Glutamatergic neuron (in vitro differentiated cells): ENCODE measurements around the gene AFG3L2. TPM values are rescaled to one million over a fixed set of nuclear protein-coding genes. Genes with fewer than 3 reads are reported as not detected.

ENCODE experiments used
- DNase-seq: peaks from one replicate; pipeline ENCODE4 v3.0.0; 2022
- H3K27ac Mint-ChIP-seq: one replicate; pipeline ENCODE4 v1.8.0; 2020; ENCODE audit warnings: mild to moderate bottlenecking, mixed read lengths, inconsistent platforms; ENCODE audit not compliant: unreplicated experiment
- H3K27me3 Mint-ChIP-seq: one replicate; pipeline ENCODE4 v1.8.0; 2020; ENCODE audit warnings: mild to moderate bottlenecking, moderate library complexity, mixed read lengths, inconsistent platforms; ENCODE audit not compliant: unreplicated experiment
- H3K36me3 Mint-ChIP-seq: one replicate; pipeline ENCODE4 v1.8.0; 2020; ENCODE audit warnings: mild to moderate bottlenecking, mixed read lengths, inconsistent platforms; ENCODE audit not compliant: unreplicated experiment
- H3K4me1 Mint-ChIP-seq: one replicate; pipeline ENCODE4 v1.8.0; 2020; ENCODE audit warnings: mild to moderate bottlenecking, low read depth, mixed read lengths, inconsistent platforms; ENCODE audit not compliant: unreplicated experiment
- H3K4me3 Mint-ChIP-seq: one replicate; pipeline ENCODE4 v1.8.0; 2020; ENCODE audit warnings: mild to moderate bottlenecking, mixed read lengths, inconsistent platforms; ENCODE audit not compliant: unreplicated experiment
- H3K9me3 Mint-ChIP-seq: one replicate; pipeline ENCODE4 v1.8.0; 2020; ENCODE audit warnings: mild to moderate bottlenecking, moderate library complexity, mixed read lengths, inconsistent platforms; ENCODE audit not compliant: unreplicated experiment
- total RNA-seq: library from RNA; stranded (reverse); fragmentation: NEBNext Ultra II Directional; extraction: Animal tissue kit (Norgen Biotek cat#: 25700); gene quantifications from one replicate; pipeline ENCODE4 v1.2.1, GENCODE V29; 2021; ENCODE audit not compliant: unreplicated experiment
- TF ChIP-seq, protein P1 (sequence below): fragments of 200-600 bp; sonication (generic); IDR thresholded peaks from one replicate; pipeline ENCODE4 v1.5.0; 2021; ENCODE audit not compliant: partially characterized antibody, unreplicated experiment

The AFG3L2 gene
- total RNA-seq, 1 donor from 2014 or later, result 46.7 TPM

DNA sequence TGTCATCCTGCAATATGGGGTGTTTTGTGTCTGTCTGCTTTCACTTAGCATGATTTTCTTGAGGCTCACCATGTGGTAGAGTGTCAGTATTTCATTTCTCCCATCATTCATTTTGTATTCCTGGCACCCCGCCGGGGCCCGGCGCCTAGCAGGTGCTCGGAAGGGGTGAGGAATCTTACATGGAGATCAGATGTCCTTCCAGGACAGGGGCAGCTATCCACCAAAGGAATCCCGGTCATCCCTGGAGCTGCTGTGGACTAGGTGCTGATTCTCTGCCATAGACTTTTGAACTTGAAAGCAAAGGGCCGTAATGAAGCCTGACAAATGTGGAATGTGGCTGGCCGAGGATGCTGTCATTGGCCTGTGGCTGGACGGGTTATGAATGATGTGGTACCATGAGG lies 33.1 kb upstream of the AFG3L2 start:
- Mint-ChIP-seq H3K4me3 (no peak overlapping the region), H3K27ac (no peak overlapping the region)

DNA sequence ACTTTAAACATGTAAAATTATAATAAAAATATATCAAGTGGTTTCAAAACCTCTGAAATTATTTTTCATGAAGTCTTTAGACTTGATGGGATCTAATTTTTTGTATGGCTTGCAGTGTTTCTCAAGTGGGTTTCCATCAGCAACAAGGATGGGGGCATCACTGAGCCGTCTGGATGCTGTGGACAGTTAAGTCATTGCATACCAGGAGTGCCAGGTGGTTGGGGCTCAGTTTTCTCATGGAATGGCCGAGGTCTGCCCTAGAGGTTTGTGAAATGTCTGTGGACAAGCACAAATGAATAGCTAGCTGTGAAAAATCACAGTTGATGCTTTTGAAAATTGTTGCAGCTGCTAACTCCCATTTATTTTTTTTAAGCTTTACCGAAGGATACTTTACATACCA lies 32.4 kb upstream of the AFG3L2 start:
- no peak for DNase-seq
- Mint-ChIP-seq H3K27me3 (peaks cover 13% of the 10 kb centered on the region), H3K4me3 (no peak overlapping the region), H3K9me3 (peaks cover 4% of the 10 kb centered on the region), H3K27ac (no peak overlapping the region), H3K4me1 (peaks cover 7% of the 10 kb centered on the region), H3K36me3 (no peaks in the 10 kb centered on the region)
- TF ChIP-seq, protein P1, sequence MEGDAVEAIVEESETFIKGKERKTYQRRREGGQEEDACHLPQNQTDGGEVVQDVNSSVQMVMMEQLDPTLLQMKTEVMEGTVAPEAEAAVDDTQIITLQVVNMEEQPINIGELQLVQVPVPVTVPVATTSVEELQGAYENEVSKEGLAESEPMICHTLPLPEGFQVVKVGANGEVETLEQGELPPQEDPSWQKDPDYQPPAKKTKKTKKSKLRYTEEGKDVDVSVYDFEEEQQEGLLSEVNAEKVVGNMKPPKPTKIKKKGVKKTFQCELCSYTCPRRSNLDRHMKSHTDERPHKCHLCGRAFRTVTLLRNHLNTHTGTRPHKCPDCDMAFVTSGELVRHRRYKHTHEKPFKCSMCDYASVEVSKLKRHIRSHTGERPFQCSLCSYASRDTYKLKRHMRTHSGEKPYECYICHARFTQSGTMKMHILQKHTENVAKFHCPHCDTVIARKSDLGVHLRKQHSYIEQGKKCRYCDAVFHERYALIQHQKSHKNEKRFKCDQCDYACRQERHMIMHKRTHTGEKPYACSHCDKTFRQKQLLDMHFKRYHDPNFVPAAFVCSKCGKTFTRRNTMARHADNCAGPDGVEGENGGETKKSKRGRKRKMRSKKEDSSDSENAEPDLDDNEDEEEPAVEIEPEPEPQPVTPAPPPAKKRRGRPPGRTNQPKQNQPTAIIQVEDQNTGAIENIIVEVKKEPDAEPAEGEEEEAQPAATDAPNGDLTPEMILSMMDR, result no peak

More for the DNA sequence above, 33.1 kb upstream of the AFG3L2 start:
- TF ChIP-seq, protein P1, result no peak
- Mint-ChIP-seq H3K9me3 (peaks cover 6% of the 10 kb centered on the region), H3K36me3 (no peaks in the 10 kb centered on the region), H3K27me3 (peaks cover 13% of the 10 kb centered on the region), H3K4me1 (peaks cover 7% of the 10 kb centered on the region)
- no peak for DNase-seq

- Mint-ChIP-seq H3K4me1 (peaks cover 5% of the 10 kb centered on the region), H3K27ac (peak overlapping the region; percentile 95), H3K4me3 (peak overlapping the region; percentile 95), H3K9me3 (peaks cover 4% of the 10 kb centered on the region), H3K27me3 (peaks cover 13% of the 10 kb centered on the region), H3K36me3 (no peaks in the 10 kb centered on the region)
- no peak for DNase-seq
- TF ChIP-seq, protein P1, result no peak
Observed at GRCh38 chr18:12408247-12408869, 31.3 kb upstream of the AFG3L2 start.

DNA sequence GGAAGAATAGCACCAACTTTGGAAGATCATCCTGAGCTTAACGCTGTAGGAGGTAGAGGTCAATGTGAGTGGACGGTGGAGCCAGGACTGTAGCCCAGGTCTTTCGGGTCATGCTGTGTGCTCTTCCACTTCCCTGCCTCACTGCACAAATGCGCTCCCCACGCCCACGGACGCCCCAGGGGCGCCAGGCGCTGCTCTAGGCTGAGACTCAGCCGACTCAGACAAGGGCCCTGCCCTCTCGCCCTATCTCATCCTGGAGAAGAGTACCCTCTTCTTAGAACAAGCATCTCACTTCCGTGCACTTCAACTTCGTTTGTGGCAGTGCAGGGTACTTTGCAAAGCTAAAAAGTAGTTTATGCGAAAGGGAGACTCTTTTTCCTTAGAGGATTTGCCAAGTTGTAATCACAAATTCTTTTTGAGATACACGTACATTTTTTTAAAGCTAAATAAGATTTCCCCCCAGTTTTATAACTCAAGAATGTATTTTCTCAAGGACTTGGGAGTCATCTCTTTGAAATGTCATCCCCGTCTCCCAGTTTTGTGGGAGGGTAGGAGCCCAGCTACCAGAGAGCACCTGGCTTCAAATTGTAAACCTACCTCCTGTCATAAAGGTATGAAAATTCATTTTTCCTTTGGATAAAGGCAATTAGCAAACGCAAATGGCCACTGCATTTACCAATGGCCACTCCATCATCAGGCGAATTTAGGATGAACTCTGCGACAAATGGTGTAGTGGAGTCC lies 29.5 kb upstream of the AFG3L2 start:
- no peak for DNase-seq
- peaks cover 10% of the 10 kb centered on the region for H3K27me3 Mint-ChIP-seq
- H3K4me3 Mint-ChIP-seq, result peak overlapping the region; percentile 14
- TF ChIP-seq, protein P1, result no peak
- peaks cover 5% of the 10 kb centered on the region for H3K4me1 Mint-ChIP-seq
- H3K9me3 Mint-ChIP-seq, result peaks cover 6% of the 10 kb centered on the region
- peak overlapping the region; percentile 55 for H3K27ac Mint-ChIP-seq
- H3K36me3 Mint-ChIP-seq, result no peaks in the 10 kb centered on the region

DNA sequence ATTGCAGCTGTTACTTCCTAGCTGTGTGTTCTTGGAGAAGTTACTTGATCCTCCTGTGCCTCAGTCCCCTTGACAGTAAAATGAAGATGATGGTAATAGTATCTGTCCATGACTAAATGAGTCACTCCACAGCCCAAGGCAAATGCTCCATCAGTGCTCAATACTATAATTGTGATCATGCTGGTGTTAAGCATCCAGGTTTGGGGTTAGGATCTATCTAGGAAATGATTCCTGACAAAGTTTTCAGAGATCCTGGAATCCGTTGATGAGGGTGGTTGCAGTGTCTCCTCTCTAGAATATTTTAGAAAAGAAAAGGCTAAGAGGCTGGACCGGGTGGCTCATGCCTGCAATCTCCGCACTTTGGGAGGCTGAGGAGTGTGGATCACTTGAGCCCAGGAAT lies 28.0 kb upstream of the AFG3L2 start:
- H3K36me3 Mint-ChIP-seq, result no peaks in the 10 kb centered on the region
- peaks cover 5% of the 10 kb centered on the region for H3K4me1 Mint-ChIP-seq
- TF ChIP-seq, protein P1, result no peak
- H3K4me3 Mint-ChIP-seq, result no peak overlapping the region
- peaks cover 11% of the 10 kb centered on the region for H3K27me3 Mint-ChIP-seq
- peaks cover 6% of the 10 kb centered on the region for H3K9me3 Mint-ChIP-seq
- H3K27ac Mint-ChIP-seq, result no peak overlapping the region
- no peak for DNase-seq
